Endothelial cell of hepatic sinusoid (primary cell): ENCODE measurements around the gene ZNF787.

Experiments
- in situ Hi-C: cut with HindIII; loops from 2 replicates; pipeline ENCODE4 v1.10.0; 2017; ENCODE audit warnings: low sequenced_read_pairs

The ZNF787 gene

GRCh38 chr19:56144831-56145230 is 23.7 kb upstream of the ZNF787 start:
- in situ Hi-C loops: no loop called here

GRCh38 chr19:56144376-56144775 is 23.3 kb upstream of the ZNF787 start:
- in situ Hi-C loops: no loop called here

GRCh38 chr19:56142897-56143434 is 21.9 kb upstream of the ZNF787 start:
- in situ Hi-C loops: no loop called here

DNA sequence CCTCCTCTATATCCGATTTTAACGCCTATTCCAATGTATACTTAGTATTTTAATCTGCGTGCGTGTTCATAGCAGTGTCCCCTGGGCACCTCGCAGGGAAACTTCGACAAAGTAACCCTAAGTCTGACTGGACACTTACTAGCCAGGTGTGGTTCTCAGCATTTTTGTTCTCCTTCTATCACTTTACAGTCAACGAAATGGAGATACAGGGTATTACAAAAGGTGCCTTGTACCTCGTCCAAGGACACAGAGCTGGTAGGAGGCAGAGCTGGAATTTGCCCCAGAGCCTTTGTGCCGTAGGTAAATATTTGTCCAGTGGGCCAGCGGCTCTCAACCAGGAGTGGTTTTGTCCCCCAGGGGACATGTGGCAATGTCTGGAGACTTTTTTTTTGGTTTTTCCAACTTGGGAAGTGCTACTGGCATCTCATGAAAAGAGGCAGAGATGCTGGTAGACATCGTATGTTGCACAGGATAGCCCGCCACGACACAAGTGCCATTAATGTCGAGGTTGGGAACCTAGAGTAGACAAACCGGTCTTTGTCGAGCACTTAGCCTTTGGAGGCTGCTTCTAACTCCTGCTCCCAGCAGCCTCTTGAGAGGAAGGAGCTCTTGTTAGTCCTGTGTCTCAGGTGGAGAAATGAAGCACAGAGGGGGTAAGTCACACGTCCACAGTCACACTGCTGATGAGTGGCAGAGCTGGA is 21.1 kb upstream of the ZNF787 start:
- in situ Hi-C loops: no loop called here

- in situ Hi-C loops: no loop called here
Measured at GRCh38 chr19:56141417-56141993, 20.4 kb upstream of the ZNF787 start.

DNA sequence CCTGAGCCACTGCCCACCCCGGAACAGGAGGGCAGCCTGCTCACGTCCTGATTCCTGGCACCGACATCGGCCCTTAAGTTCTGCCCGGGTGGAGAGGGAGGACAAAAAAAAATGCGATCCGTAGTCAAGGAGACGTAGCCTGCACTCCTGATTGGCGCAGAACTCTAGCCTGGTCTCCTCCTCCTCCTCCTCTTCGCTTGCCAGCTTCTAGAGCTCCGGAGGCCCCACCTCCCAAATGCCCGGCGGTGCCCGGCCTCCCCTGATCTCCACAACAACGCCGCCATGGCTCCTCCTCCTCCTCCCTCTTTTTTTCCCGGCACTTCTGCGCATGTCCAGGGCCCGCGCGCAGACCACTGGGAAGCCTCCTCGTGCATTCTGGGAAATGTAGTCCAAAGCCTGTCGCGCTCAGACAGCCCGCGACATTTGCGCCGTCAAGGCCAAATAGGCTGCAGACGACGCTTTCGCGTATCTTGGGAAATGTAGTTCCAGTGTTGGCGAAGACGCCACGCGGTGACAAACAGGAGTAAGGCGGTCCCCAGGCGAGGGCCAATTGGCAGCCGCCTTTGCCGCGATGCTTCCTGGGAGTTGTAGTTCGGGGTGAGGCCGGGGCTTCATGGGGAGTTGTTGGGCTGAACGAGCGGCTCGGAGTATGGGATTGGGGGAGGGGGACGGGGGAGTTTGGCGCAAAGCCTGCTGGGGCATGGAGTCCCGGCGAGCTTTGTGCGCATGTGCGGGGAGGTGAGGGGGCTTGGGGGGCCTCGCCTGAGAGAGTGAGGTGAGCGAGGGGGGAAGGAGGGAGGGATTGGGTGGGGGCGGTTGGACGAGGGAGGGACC is 19.7 kb upstream of the ZNF787 start, which contains the start of gene ZNF444:
Gene ZNF444, plus strand, starts transcription at position 705 of the 834 bp plus-strand sequence. CDS start 5,625 bp downstream, outside the sequence.
- in situ Hi-C loops: no loop called here

DNA sequence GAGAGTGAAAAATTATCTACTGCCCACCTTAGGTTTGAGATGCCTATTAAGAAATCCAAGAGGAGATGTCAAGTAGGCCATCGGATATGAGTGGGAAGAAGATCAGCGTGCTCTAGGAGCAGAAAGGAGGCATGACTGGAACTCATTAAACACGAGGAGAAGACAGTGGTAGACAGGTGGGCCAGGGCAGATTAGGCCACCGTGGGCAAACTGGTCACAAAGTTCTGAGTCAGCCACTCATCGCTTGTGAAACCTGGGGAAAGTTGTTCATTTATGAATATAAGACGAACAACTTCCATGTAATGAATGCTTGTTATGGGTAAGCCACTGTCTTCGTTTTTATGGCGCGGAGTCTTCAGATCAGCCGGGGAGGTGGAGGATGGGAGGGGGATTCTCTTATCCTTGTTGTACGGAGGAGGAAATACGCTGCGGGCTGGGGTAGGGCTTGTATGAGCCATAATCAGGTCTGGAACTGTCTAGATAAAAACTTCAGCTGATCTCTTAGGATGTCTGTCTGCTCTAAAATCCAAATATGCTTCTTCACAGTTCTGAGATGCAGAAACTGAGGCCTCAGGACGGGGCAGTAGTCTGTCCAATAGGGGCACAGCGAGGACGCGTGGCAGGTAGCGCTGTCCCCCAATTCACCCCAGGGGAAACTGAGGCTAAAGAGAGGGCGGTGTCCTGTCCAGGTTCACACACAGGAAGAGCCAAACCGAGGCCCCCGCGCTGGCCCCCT is 18.9 kb upstream of the ZNF787 start:
- in situ Hi-C loops: no loop called here

GRCh38 chr19:56138069-56138468 is 17.0 kb upstream of the ZNF787 start:
- in situ Hi-C loops: no loop called here

GRCh38 chr19:56137405-56137804 is 16.3 kb upstream of the ZNF787 start:
- in situ Hi-C loops: no loop called here

GRCh38 chr19:56136362-56136761 is 15.3 kb upstream of the ZNF787 start:
- in situ Hi-C loops: no loop called here

DNA sequence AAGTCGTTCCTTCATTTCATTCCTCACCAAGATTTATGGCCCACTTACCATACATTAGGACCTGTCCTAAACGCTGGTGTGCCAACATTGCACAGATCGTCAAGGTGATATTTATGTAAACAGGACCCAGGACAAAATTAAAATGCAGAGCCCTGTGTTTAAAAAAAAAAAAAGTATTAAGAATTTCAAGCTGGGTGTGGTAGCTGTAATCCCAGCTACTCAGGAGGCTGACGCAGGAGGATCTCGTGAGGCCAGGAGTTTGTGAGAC is 13.5 kb upstream of the ZNF787 start:
- in situ Hi-C loops: no loop called here

DNA sequence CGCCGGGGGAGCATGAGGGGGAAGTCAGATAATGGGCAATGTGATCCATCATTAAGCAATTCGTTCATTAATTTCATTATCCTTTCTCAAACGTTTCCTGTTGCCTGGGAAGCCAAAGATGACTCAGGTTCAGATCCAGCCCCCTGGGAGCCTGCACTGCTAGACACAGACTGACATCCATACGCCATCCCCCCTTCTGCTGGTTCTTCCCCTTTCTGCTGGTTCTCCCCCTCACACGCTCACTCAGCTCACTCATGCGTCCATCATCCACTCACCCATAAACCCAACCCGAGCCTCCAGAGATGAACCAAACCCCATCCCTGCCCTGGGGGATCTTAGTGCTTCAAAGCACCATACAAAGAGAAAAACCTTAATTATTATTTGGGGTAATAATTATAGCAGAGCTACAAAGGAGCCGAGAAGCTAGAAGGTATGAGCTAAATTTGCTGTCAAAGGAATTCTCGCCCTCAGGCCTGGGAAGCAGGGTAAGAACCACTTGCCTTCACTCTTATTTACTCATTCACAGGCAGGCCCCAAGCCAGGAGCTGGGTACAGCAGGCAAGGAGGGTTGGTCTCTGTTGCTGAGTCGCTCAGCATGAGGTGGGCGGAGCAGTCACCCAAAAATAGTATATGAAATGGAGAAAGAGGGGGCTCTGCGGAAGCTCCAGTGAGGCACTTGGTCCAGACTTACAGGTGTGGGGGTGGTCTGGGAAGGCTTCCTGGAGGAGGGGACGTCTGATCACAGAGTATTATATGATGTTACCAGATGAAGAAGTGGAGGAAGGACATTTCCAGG is 13.0 kb upstream of the ZNF787 start:
- in situ Hi-C loops: no loop called here

GRCh38 chr19:56132316-56132822 is 11.3 kb upstream of the ZNF787 start:
- in situ Hi-C loops: no loop called here

DNA sequence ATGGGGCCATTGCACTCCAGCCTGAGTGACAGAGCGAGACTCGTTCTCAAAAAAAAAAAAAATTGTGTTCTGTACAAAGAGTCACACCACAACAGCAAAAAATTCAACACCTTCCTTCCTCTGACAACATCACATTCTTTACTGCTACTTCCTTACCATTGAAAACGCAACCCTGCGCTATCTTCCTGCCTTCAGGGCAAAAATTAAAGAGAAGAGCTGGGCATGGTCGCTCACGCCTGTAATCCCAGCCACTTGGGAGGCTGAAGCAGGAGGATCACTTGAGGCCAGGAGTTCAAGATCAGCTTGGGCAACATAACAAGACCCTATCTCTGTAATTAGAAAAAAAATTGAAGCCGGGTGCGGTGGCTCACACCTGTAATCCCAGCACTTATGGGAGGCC is 10.6 kb upstream of the ZNF787 start:
- in situ Hi-C loops: no loop called here

DNA sequence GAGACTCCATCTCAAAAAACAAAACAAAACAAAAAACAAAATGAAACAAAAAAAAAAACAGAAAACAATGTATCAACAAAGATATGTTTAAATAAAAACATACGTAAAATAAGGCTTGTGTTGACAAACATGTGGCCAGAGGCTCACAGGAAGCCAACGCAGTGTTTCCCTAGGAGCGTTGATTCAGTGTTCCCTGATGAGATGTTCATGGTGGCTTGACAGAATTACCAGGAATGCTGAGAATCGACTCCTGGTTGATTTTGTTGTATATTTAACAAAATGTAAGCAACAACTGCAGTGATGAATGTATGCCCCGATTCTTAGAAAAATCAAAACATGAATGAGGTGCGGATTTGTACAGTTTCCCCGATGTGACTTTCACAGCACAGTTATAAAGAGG is 8.9 kb upstream of the ZNF787 start:
- in situ Hi-C loops: no loop called here

GRCh38 chr19:56126983-56127780 is 6.1 kb upstream of the ZNF787 start:
- in situ Hi-C loops: no loop called here

DNA sequence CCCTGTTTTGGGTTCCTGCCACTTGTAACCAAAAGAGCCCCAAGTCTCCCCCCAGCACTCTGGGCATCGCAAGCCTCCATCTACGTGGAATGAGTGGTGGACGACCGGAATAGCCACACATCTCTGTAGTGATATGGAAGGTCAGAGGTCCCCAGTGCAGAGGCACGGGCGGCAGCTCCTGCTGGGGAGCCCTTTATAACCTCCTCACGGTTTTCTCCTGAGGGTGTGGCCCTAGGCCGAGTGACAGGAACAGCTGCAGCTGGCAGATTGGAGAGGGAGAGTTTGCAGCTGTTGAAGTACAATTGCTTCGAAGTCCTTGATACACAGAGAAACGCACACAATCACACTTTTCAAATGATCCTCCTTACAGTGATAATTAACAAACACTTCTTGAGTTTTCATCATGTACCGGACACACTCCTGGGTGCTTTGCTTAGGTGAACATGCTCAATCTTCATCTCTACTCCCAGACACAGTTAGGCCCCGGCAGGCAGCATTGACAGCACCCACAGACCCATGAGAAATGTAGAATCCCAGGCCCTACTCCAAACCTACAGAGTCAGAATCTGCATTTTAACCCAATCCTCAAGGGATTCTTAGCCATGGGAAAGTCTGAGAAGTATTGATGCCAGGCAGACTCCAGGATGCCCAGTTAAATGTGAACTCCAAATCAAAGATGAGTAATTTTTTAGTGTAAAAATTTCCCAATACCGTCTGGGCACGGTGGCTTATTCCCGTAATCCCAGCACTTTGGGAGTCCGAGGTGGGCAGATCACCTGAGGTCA is 4.9 kb upstream of the ZNF787 start:
- in situ Hi-C loops: no loop called here

DNA sequence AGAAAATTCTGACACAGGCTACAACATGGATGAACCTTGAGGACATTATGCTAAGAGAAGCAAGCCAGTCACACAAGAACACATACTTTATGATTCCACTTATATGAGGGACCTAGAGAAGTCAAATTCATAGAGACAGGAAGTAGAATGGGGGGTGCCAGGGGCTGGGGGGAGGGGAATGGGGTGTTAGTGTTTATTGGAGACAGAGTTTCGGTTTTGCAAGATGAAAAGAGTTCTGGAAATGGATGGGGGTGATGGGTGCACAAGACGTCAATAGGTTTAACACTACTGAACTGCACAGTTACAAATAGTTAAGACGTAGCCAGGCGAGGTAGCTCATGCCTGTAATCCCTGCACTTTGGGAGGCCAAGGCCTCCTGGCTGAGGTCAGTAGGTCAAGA is 3.5 kb upstream of the ZNF787 start:
- in situ Hi-C loops: no loop called here
